PC-3 (cell line): ENCODE measurements around the gene C11orf21.

Experiments used
- CTCF ChIP-seq: fragments of 300-600 bp; sonication (generic); conservative IDR thresholded peaks from 2 replicates; pipeline ENCODE4 v1.5.1; 2017; ENCODE audit warnings: antibody characterized with exemption, low read depth, mild to moderate bottlenecking, low read length
- EZH2 ChIP-seq: fragments of 300-600 bp; sonication (generic); IDR thresholded peaks from one replicate; pipeline ENCODE4 v1.6.1; 2017; ENCODE audit warnings: antibody characterized with exemption, mild to moderate bottlenecking, low read length; ENCODE audit not compliant: unreplicated experiment
- EZH2phosphoT487 ChIP-seq: fragments of 300-600 bp; sonication (generic); IDR thresholded peaks from 2 replicates; pipeline ENCODE4 v1.6.1; 2018; ENCODE audit warnings: mild to moderate bottlenecking, antibody characterized with exemption, low read length, borderline replicate concordance

- no peak for TF ChIP-seq CTCF
- TF ChIP-seq EZH2phosphoT487, result no peak
- TF ChIP-seq EZH2, result no peak
Observed at GRCh38 chr11:2273771-2274170, 27.9 kb downstream of the C11orf21 start.
